GM12872 (cell line): ENCODE measurements around the gene ASB3.

Source experiments
- CTCF ChIP-seq: IDR thresholded peaks from 3 replicates; pipeline ENCODE4 v1.5.1; 2011; ENCODE audit warnings: low read depth, mild to moderate bottlenecking, low read length, moderate library complexity; ENCODE audit not compliant: insufficient read depth

ASB3 gene

GRCh38 chr2:53660886-53661285 is 125.9 kb downstream of the ASB3 start:
- no peak for TF ChIP-seq CTCF

DNA sequence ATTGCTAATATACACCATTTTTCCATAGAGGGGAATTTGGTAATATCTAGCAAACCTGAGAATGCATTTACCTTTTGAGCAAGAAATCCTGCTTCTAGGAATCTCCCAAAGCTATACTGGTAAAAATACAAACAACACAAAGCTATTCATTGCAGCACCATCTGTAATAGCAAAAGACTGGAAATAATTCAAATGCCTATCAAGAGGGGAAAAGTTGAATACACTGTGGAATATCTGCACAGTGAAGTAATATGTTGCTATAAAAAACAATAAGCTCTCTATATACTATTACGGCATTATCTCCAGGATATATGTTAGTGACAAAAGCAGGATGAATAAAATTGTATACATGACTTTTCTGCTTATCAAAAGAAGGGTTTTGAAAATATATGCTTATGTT is 131.5 kb downstream of the ASB3 start:
- no peak for TF ChIP-seq CTCF

DNA sequence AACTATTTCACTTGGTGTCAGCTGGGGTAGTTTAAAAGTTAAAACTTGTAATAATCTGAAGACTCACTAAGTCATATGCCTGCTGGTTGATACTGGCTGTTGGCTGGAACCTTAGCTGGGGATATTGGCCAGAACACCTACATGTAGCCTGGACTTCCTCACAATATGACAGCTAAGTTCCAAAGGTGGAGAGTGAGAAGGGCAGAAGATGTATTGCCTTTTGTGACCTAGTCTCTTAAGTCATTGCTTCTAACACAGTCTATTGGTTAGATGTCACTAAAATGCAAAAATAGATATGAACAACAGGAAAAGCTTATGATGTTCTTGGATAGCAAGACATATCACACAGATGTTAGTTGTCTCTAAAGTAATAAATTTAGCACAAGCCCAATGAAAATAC is 132.4 kb downstream of the ASB3 start:
- no peak for TF ChIP-seq CTCF

DNA sequence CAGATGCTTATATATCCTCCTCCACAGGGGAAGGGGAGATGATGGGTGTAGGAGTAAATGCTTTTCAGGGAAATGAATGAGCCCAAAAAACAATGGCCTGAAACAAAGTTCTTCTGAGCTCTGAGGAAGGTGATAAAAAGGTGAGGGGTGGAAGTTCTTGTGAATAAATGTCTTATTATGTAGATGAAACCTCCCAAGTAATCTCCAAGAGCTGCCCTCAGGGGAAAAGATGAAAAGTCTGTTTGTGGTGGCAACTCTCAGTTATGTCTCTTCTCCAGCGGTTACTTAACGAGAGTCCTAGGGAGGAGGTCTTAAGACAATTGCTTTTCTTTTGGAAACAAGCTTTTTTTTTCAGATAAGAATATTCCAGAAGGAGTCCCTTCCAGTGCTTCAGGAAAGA is 134.6 kb downstream of the ASB3 start:
- TF ChIP-seq CTCF = no peak

- TF ChIP-seq CTCF = no peak
Observed at GRCh38 chr2:53646788-53647187, 140.0 kb downstream of the ASB3 start.

DNA sequence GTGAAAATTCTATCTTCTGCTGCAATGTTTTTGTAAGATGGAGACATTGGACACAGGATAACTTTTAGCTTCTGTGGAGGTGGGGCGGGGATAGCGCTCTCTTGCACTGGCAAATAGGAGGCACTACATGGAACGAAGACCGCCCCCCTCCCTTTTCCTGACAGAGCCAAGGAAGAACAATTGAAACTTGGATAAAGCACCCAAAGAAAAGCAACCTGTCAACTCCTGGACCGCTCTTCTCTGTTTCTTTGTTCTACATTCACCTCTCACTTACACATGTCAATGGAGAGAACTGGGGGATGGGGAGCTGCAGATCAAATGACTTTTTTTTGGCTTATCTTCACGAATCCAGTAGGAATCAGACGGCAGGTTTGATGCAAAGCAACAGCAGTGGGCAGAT is 145.5 kb downstream of the ASB3 start:
- TF ChIP-seq CTCF = no peak

- no peak for TF ChIP-seq CTCF
Observed at GRCh38 chr2:53640466-53640865, 146.3 kb downstream of the ASB3 start.

GRCh38 chr2:53636596-53636995 is 150.2 kb downstream of the ASB3 start:
- no peak for TF ChIP-seq CTCF
